AG09309 (cell line): ENCODE data around the gene RAP2C.

ENCODE experiments used
- DNase-seq: peaks from one replicate; pipeline ENCODE4 v3.0.0-alpha.2; 2010; ENCODE audit warnings: low read depth
- H3K4me3 ChIP-seq: 2 replicates; pipeline ENCODE4 v1.5.1; 2011; ENCODE audit warnings: mild to moderate bottlenecking, low read depth, low read length, moderate library complexity; ENCODE audit not compliant: control insufficient read depth
- CTCF ChIP-seq: IDR thresholded peaks from 2 replicates; pipeline ENCODE4 v1.5.1; 2011; ENCODE audit warnings: mild to moderate bottlenecking, low read depth, low read length, inconsistent platforms; ENCODE audit not compliant: insufficient read depth, control insufficient read depth; ENCODE audit errors: missing control alignments

The RAP2C gene

GRCh38 chrX:132236121-132236520 is 16.9 kb upstream of the RAP2C start:
- DNase-seq = no peak
- no peak for TF ChIP-seq CTCF

GRCh38 chrX:132235488-132235887 is 16.2 kb upstream of the RAP2C start:
- TF ChIP-seq CTCF = no peak
- H3K4me3 ChIP-seq = no peak overlapping the region
- DNase-seq = no peak

More at GRCh38 chrX:132236121-132236520, 16.9 kb upstream of the RAP2C start:
- H3K4me3 ChIP-seq = no peak overlapping the region

GRCh38 chrX:132231587-132231986 is 12.3 kb upstream of the RAP2C start:
- no peak for TF ChIP-seq CTCF
- DNase-seq = no peak
- H3K4me3 ChIP-seq = no peak overlapping the region

GRCh38 chrX:132227383-132228112 is 8.3 kb upstream of the RAP2C start:
- no peak for TF ChIP-seq CTCF
- no peak overlapping the region for H3K4me3 ChIP-seq
- peak; percentile 43 for DNase-seq

GRCh38 chrX:132226169-132226568 is 6.9 kb upstream of the RAP2C start:
- no peak for DNase-seq
- peak; percentile 43 for TF ChIP-seq CTCF
- H3K4me3 ChIP-seq = no peak overlapping the region

GRCh38 chrX:132218100-132218812 is 991 bp downstream of the RAP2C start:
- H3K4me3 ChIP-seq = peak overlapping the region; percentile 71
- peak; percentile 32 for DNase-seq
- TF ChIP-seq CTCF = no peak
